NCI-H82 treated with DMSO at 0.1 percent for 48 hours (cell line): ENCODE results near the gene DNAJA4.

Experiments
- DNase-seq: peaks from one replicate; lab custom pipeline; 2025; ENCODE audit not compliant: unreplicated experiment; lab: John Stamatoyannopoulos, UW

DNAJA4 gene

GRCh38 chr15:78264304-78265136 lies at the start of gene DNAJA4:
DNAJA4 (plus strand) TSS chr15:78264562; CDS start chr15:78264764, 202 bp downstream.
- no peak for DNase-seq

- DNase-seq: no peak
Observed at GRCh38 chr15:78216276-78217104, 47.9 kb upstream of the DNAJA4 start.

DNA sequence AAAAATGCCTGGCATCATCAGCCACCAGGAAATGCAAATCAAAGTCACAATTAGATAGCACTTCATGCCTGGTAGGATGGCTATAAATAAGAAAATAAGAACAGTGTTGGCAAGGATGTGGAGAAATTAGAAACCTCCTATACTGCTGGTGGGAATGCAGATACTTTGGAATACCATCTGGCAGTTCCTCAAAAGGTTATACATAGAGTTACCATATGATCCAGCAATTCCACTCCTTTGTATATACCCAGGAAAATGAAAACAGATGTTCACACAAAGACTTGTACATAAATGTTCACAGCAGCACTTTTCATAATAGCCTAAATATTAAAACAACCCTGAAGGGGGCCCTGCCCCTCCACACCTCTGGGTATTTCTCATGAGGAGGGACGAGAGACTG lies 43.6 kb upstream of the DNAJA4 start:
- no peak for DNase-seq

- DNase-seq: no peak
Observed at GRCh38 chr15:78222745-78223395, 41.5 kb upstream of the DNAJA4 start.

- peak; percentile 39 for DNase-seq
Observed at GRCh38 chr15:78223396-78224022, 40.9 kb upstream of the DNAJA4 start.

- DNase-seq: no peak
Observed at GRCh38 chr15:78224023-78224411, 40.3 kb upstream of the DNAJA4 start.

DNA sequence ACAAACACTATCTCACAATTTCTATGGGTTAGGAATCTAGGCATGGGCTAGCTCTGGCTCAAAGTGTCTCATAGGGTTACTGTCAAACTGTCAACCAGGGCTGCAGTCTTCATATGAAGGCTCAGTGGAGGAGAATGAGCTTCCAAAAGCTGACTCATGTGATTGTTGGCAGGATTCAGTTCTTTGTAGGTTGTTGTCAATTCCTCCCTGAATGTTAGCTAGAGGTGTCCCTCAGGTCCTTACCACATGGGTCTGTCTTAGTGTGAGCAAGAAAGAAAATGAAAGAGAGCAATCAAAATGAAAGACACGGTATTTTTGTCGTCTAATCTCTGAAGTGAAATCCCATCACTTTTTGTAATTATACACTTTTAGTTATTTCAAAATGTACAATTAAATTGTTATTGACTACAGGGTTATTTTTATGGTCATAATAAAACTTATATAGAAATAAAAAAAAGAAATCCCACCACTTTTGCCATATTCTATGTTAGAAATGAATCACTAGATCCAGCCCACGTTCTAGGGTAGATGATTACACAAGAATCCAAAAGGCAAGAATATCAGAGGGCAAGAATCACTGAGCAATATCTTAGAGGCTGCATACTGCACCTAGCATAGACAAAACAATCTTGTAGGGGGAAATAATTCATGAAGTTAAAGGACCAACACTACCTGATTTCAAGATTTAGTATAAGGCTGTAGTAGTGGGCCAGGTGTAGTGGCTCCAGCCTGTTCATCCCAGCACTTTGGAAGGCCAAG lies 38.4 kb upstream of the DNAJA4 start:
- no peak for DNase-seq

GRCh38 chr15:78228356-78228996 lies 35.9 kb upstream of the DNAJA4 start:
- DNase-seq: no peak

DNA sequence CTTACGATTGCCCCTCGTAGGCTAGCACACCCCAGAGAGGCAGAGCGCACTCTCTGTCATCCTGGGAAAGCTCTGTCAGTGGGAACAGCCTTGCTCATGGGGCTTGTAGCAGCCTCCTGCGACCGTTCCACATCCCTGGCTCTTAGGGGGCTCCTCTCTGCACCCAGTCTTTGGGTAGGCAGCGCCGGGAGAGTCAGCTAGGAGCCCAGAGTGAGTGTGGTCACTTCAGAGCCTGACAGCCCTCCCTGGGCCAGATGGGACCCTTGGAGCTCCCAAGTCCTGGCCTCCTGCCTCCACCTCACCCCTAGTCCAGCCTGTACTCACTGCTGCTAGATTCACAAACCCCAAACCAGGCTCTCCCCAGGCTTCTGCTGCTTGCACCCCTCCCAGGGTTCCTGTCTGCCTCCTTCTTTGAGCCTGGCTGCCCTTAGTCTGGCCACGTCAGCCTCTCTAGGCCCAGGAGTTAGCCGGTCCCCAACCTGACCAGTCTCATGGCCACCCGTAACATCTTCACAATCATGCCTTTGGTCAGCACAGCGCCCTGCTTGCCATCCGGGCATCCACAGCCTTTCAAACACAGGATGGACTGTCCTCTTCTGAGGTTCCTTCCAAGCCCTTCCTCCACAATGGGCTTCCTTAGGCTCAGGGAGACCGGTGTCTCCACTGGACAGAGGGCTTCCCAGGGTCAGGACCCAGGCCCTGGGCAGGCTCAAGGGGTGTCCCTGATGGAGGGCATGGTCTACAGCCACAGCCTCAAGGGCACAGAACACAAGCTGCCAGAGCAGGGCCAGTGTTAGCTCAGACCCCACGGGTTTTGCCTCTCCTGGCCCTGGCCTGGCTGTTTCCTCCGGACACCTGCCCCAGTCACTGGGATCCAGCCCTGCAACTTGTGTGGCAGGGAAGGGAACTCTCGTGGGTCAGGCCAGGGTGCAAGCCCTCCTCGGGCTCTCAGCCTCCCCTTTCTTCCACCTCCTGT lies 34.6 kb upstream of the DNAJA4 start:
- DNase-seq: no peak

- no peak for DNase-seq
Observed at GRCh38 chr15:78232951-78233350, 31.4 kb upstream of the DNAJA4 start.

- no peak for DNase-seq
Observed at GRCh38 chr15:78233496-78233895, 30.9 kb upstream of the DNAJA4 start.

- DNase-seq: no peak
Observed at GRCh38 chr15:78234515-78235040, 29.8 kb upstream of the DNAJA4 start, which contains the start of gene ACSBG1. ACSBG1 (minus strand) TSS chr15:78234565; CDS start chr15:78234501, 64 bp downstream.

GRCh38 chr15:78236491-78236890 lies 27.9 kb upstream of the DNAJA4 start:
- DNase-seq: no peak

DNA sequence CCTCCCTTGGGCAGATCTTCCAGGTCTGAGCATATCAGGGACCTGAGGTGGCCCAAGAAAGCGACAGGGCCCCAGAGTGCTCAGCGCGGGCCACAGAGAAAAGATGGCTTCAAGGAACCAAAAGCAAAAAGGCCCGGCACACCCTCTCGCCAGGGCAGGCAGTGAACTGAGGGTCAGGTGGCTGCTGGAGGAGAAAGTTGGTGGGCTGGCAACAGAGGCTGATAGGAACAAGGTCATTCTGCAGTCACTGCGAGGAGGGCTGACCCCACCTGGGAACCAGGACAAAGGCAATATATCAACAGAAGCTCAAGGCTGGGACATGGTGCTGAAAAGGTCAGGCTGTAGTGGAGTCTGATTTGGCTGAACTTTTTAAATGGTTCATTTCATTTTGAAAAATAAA lies 27.2 kb upstream of the DNAJA4 start:
- DNase-seq: no peak

DNA sequence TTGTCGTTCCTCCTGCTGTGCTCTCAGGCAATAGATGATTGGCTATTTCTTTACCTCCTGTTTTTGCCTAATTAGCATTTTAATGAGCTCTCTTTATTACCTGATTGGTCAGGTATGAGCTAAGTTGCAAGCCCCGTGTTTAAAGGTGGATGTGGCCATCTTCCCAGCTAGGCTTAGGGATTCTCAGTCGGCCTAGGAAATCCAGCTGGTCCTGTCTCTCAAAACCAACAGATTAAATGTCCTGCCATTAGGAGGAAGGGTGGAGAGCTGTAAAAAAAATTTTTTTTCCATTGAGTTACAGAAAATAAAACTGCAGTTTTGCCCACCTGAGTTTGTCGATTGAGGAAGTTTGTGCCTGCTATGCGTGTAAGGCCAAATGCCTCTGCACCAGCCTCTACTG lies 24.6 kb upstream of the DNAJA4 start:
- DNase-seq: no peak

GRCh38 chr15:78241017-78241416 lies 23.3 kb upstream of the DNAJA4 start:
- DNase-seq: peak; percentile 28

- no peak for DNase-seq
Observed at GRCh38 chr15:78242128-78242527, 22.2 kb upstream of the DNAJA4 start.

- no peak for DNase-seq
Observed at GRCh38 chr15:78243058-78243457, 21.3 kb upstream of the DNAJA4 start.
